C4-2B (cell line): ENCODE results near the gene DSCAM.
"Not testable (repeated sequence)": the region's sequence is repeated elsewhere in the genome, so short reads cannot be mapped to it uniquely, and the experiment has no call there.

Experiments
- ZFX ChIP-seq: fragments of 450-650 bp; IDR thresholded peaks from 2 replicates; pipeline ENCODE4 v1.6.1; 2017
- TF ChIP-seq, protein P1 (sequence below): fragments of 450-650 bp; conservative IDR thresholded peaks from 2 replicates; pipeline ENCODE4 v1.5.1; 2017; ENCODE audit warnings: mild to moderate bottlenecking

DNA sequence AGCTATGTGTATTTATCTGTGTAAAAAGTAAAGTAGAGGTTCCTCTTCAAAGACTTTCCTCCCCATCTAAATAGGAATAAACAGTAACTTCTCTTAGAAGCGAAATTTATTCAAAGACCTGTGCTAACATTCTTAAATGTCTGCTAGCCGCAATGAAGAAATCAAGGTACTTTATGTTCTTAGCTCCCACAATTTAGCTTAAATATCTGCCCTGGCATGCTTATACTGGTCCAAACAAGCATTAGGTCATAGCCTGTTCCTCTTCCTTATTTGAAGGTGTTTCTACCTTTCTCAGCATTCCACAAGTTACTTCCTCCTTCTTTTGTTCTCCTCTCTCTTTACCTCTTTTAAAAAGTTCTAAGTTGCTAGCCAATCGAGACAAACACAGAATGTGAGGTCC, 588.5 kb downstream of the DSCAM start:
- TF ChIP-seq, protein P1, sequence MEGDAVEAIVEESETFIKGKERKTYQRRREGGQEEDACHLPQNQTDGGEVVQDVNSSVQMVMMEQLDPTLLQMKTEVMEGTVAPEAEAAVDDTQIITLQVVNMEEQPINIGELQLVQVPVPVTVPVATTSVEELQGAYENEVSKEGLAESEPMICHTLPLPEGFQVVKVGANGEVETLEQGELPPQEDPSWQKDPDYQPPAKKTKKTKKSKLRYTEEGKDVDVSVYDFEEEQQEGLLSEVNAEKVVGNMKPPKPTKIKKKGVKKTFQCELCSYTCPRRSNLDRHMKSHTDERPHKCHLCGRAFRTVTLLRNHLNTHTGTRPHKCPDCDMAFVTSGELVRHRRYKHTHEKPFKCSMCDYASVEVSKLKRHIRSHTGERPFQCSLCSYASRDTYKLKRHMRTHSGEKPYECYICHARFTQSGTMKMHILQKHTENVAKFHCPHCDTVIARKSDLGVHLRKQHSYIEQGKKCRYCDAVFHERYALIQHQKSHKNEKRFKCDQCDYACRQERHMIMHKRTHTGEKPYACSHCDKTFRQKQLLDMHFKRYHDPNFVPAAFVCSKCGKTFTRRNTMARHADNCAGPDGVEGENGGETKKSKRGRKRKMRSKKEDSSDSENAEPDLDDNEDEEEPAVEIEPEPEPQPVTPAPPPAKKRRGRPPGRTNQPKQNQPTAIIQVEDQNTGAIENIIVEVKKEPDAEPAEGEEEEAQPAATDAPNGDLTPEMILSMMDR, result not testable (repeated sequence)
- not testable (repeated sequence) for TF ChIP-seq ZFX
